ENCODE data around the gene OPCML. TPM values are rescaled to one million over a fixed set of nuclear protein-coding genes. Genes with fewer than 3 reads are reported as not detected.

OPCML gene
- total RNA-seq, 2 donors from 2014 or later, result 0.04 TPM; not detected in 1

DNA sequence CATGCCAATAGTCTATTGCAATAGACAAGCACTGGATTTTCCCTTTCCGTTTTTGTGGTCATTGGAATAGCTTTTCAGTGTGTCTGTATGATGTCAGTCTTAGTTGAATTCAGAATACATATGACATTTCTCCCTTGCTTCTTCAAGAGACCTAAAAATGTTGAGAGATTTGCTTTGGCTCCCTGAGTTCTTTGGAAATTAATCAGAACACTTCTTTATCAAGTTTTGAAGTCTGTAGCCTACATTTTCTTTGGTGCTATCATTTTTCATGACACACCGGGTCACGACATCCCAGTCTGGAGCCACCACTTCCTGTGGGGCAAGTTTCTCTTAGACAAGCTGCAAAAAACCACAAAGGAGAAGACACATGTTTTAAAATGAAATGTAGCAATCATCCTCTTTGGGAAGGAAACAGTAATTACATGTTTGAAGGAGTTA, 847.1 kb downstream of the OPCML start:
- Histone ChIP-seq H3K36me3 (no peaks in the 10 kb centered on the region), H3K4me3 (no peak overlapping the region), H3K27me3 (no peaks in the 10 kb centered on the region), H3K4me1 (no peaks in the 10 kb centered on the region), H3K9me3 (no peaks in the 10 kb centered on the region), H3K27ac (no peak overlapping the region)
- DNase-seq (ENCODE audit: low spot score), result no peak
- TF ChIP-seq, protein P1, sequence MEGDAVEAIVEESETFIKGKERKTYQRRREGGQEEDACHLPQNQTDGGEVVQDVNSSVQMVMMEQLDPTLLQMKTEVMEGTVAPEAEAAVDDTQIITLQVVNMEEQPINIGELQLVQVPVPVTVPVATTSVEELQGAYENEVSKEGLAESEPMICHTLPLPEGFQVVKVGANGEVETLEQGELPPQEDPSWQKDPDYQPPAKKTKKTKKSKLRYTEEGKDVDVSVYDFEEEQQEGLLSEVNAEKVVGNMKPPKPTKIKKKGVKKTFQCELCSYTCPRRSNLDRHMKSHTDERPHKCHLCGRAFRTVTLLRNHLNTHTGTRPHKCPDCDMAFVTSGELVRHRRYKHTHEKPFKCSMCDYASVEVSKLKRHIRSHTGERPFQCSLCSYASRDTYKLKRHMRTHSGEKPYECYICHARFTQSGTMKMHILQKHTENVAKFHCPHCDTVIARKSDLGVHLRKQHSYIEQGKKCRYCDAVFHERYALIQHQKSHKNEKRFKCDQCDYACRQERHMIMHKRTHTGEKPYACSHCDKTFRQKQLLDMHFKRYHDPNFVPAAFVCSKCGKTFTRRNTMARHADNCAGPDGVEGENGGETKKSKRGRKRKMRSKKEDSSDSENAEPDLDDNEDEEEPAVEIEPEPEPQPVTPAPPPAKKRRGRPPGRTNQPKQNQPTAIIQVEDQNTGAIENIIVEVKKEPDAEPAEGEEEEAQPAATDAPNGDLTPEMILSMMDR (IDR thresholded peaks at IDR 0.05), result no peak

DNA sequence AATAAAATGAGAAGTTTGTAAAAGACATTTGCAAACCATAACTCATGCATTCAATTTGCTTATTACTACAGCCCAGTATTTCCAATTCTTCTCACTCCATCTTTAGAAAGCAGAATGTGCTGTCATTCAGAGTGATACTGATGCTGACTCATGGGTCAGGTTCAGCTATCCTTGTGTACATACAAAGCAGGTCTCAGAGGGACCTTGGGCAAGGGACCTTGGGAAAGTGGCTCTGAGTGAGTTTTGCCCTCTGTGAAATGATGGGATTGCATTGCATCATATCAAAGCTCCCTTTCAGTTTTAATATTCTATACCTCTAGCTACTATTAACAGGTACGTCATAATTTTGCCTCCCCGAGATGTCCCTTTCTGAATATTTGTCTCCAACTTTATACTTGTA, 848.7 kb downstream of the OPCML start:
- H3K36me3 ChIP-seq, result no peaks in the 10 kb centered on the region
- H3K27me3 ChIP-seq, result no peaks in the 10 kb centered on the region
- no peaks in the 10 kb centered on the region for H3K9me3 ChIP-seq
- no peak overlapping the region for H3K27ac ChIP-seq
- H3K4me3 ChIP-seq, result no peak overlapping the region
- TF ChIP-seq, protein P1 (IDR thresholded peaks at IDR 0.05), result no peak
- DNase-seq (ENCODE audit: low spot score), result no peak
- H3K4me1 ChIP-seq, result no peaks in the 10 kb centered on the region

DNA sequence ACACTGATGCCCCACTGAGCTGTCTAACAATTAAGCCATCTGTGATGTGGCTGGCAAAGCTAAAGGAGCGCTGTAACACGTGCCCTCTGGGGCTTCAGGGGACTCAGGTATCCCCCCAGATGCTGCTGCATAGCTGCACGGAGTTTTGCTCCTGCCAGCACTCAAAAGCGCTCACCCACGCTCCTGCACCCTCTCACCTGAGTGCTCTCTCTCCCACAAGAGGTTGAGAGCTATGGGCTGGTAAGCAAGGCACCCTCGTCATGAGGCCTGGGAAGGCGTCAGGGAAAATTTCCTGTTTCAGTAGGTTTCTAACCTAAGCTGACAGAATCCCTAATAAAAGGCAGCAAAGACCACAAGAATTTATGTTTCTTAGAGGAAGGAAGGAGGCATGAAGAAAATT, 850.3 kb downstream of the OPCML start:
- TF ChIP-seq, protein P1 (IDR thresholded peaks at IDR 0.05), result no peak
- no peaks in the 10 kb centered on the region for H3K27me3 ChIP-seq

DNA sequence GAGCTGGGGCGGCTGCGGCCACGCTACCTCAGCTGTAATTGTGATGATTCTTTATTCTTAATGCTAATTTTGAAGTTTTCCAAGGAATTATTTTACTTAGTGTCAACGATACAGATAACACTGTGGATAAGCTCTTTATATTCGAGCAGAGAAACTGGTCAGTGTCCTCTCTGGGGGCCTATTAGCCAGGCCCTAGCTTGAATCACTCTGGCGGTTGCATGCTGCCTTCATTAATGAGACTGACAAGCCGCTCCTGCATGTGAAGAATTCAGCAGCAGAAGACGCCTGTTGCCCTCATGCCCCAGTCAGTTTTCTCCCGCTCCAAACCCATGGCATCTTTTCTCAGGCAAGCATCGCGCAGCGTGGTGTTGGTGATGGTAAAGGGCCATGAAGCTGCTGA, 851.7 kb downstream of the OPCML start:
- no peak for DNase-seq (ENCODE audit: low spot score)
- TF ChIP-seq, protein P1 (IDR thresholded peaks at IDR 0.05), result no peak
- H3K36me3 ChIP-seq, result no peaks in the 10 kb centered on the region

More for the DNA sequence above, 850.3 kb downstream of the OPCML start:
- no peaks in the 10 kb centered on the region for H3K36me3 ChIP-seq
- no peak for DNase-seq (ENCODE audit: low spot score)
- no peaks in the 10 kb centered on the region for H3K4me1 ChIP-seq
- H3K4me3 ChIP-seq, result no peak overlapping the region
- H3K27ac ChIP-seq, result no peak overlapping the region
- peaks cover 0 to 7% of the 10 kb centered on the region in 2 donors for H3K9me3 ChIP-seq

DNA sequence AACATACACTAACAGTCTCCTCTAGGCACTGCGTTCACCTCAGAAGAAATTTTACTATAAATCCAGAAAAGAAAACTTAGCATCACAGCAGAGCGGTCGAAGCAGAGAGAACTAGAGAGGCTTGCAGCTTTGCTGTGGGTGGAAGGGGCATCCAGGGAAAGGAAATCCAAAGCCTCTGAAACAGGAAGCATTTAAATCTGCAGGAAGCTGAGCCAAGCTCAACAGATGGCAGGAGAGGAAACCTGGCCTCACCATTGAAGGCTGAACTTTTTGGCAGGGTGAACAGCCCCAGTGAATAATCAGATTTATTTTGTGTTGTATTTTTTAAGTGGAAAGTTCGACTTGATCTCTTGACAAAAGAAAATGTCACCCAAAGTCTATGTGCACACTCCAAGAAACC, 858.1 kb downstream of the OPCML start:
- Histone ChIP-seq H3K4me1 (no peaks in the 10 kb centered on the region), H3K27ac (no peak overlapping the region), H3K27me3 (no peaks in the 10 kb centered on the region), H3K36me3 (no peaks in the 10 kb centered on the region), H3K4me3 (no peak overlapping the region), H3K9me3 (peaks cover 0 to 7% of the 10 kb centered on the region in 2 donors)
- TF ChIP-seq, protein P1 (IDR thresholded peaks at IDR 0.05), result no peak
- no peak for DNase-seq (ENCODE audit: low spot score)

More for the DNA sequence above, 851.7 kb downstream of the OPCML start:
- Histone ChIP-seq H3K27ac (no peak overlapping the region), H3K4me1 (no peaks in the 10 kb centered on the region), H3K9me3 (peaks cover 0 to 7% of the 10 kb centered on the region in 2 donors), H3K27me3 (no peaks in the 10 kb centered on the region), H3K4me3 (no peak overlapping the region)

DNA sequence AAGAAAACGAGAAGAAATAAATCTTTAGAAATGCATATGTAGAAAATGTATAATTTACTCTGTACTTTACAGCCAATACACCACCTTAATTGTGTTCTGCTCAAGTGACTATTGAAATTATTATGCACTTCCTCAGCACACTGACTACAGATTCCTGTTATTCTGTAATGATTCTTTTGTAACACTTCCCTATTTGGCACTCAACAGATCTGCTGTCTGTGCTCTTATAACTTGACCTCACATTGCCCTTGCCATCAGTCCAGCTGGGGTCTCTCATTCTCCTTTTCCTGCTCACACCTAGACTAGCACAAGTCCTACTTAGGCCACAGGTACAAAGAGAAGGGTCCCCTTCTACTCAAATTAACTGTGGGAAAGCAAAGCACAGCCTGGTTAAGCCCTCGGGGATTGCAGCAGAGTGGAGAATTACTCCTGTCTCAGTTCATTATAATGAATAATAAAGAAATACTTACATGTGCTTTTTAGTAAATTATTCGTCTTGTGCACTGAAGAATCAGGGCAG, 860.4 kb downstream of the OPCML start:
- no peak overlapping the region for H3K4me3 ChIP-seq
- H3K27ac ChIP-seq, result no peak overlapping the region
- no peaks in the 10 kb centered on the region for H3K36me3 ChIP-seq
- no peaks in the 10 kb centered on the region for H3K9me3 ChIP-seq
- H3K27me3 ChIP-seq, result no peaks in the 10 kb centered on the region
- no peak for DNase-seq (ENCODE audit: low spot score)
- H3K4me1 ChIP-seq, result no peaks in the 10 kb centered on the region
- TF ChIP-seq, protein P1 (IDR thresholded peaks at IDR 0.05), result no peak
